ENCODE data around the gene NPTN. TPM values are rescaled to one million over a fixed set of nuclear protein-coding genes. Genes with fewer than 3 reads are reported as not detected.

NPTN gene
- polyA plus RNA-seq, 3 donors = 86.5 to 137 (median 88.0) TPM

GRCh38 chr15:73674587-73674986 is 41.4 kb upstream of the NPTN start:
- no peak overlapping the region for H3K9ac ChIP-seq (ENCODE audit: insufficient read depth, low read length, poor library complexity, severe bottlenecking)
- no peaks in the 10 kb centered on the region for H4K20me1 ChIP-seq (ENCODE audit: insufficient read depth, low read length)
- H3K9me3 Mint-ChIP-seq = peaks cover 0 to 1% (median 0%) of the 10 kb centered on the region in 7 donors
- WGBS (ENCODE audit: insufficient coverage) = no CpG with 5 or more reads among the region's 1 CpG
- H3K4me1 ChIP-seq (ENCODE audit: control insufficient read depth in 1 of 2, insufficient read depth in 2 of 2, low read length in 2 of 2) = no peaks in the 10 kb centered on the region
- no peaks in the 10 kb centered on the region for H3K4me1 Mint-ChIP-seq
- no peak overlapping the region for H3K4me3 Mint-ChIP-seq
- H3K36me3 Mint-ChIP-seq = no peaks in the 10 kb centered on the region
- no peak overlapping the region for H3K4me3 ChIP-seq (replicated peaks in 1 of 3; ENCODE audit: low read depth in 2 of 3, low read length in 3 of 3)
- no peaks in the 10 kb centered on the region for H3K36me3 ChIP-seq (replicated peaks in 1 of 2; ENCODE audit: control insufficient read depth in 1 of 2, insufficient read depth in 2 of 2, low read length in 2 of 2)
- no peaks in the 10 kb centered on the region for H3K9me3 ChIP-seq (replicated peaks in 1 of 2; ENCODE audit: control insufficient read depth in 1 of 2, insufficient read depth in 1 of 2, low read length in 2 of 2)
- H3K27me3 Mint-ChIP-seq (ENCODE audit: low read depth in 3 of 3) = peaks cover 12 to 22% (median 14%) of the 10 kb centered on the region in 3 donors
- intact Hi-C loops (cut with micrococcal nuclease) = no loop called here
- H2AFZ ChIP-seq (ENCODE audit: insufficient read depth, low read depth, low read length, poor library complexity, severe bottlenecking) = no peak overlapping the region
- no peaks in the 10 kb centered on the region for H3K27me3 ChIP-seq (ENCODE audit: control insufficient read depth in 2 of 2, insufficient read depth in 2 of 2, low read length in 2 of 2)
- TF ChIP-seq, protein P1, sequence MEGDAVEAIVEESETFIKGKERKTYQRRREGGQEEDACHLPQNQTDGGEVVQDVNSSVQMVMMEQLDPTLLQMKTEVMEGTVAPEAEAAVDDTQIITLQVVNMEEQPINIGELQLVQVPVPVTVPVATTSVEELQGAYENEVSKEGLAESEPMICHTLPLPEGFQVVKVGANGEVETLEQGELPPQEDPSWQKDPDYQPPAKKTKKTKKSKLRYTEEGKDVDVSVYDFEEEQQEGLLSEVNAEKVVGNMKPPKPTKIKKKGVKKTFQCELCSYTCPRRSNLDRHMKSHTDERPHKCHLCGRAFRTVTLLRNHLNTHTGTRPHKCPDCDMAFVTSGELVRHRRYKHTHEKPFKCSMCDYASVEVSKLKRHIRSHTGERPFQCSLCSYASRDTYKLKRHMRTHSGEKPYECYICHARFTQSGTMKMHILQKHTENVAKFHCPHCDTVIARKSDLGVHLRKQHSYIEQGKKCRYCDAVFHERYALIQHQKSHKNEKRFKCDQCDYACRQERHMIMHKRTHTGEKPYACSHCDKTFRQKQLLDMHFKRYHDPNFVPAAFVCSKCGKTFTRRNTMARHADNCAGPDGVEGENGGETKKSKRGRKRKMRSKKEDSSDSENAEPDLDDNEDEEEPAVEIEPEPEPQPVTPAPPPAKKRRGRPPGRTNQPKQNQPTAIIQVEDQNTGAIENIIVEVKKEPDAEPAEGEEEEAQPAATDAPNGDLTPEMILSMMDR (IDR thresholded peaks at IDR 0.05) = no peak
- H3K27ac ChIP-seq (ENCODE audit: low read depth in 1 of 2, low read length in 2 of 2) = no peak overlapping the region
- DNase-seq = no peak
- no peak overlapping the region for H3K27ac Mint-ChIP-seq
- no peaks in the 10 kb centered on the region for H3K79me2 ChIP-seq (ENCODE audit: insufficient read depth, low read length)
- no peak overlapping the region for H3K4me2 ChIP-seq (replicated peaks; ENCODE audit: extremely low read depth, low read length, poor library complexity, severe bottlenecking)

GRCh38 chr15:73660455-73660854 is 27.3 kb upstream of the NPTN start:
- Mint-ChIP-seq H3K4me1 (no peaks in the 10 kb centered on the region), H3K27ac (no peak overlapping the region), H3K9me3 (peaks cover 1 to 15% (median 6%) of the 10 kb centered on the region in 7 donors), H3K4me3 (no peak overlapping the region), H3K27me3 (ENCODE audit: low read depth in 3 of 3) (peaks cover 3 to 12% (median 9%) of the 10 kb centered on the region in 3 donors), H3K36me3 (no peaks in the 10 kb centered on the region)
- H3K4me1 ChIP-seq (ENCODE audit: control insufficient read depth in 1 of 2, insufficient read depth in 2 of 2, low read length in 2 of 2) = no peaks in the 10 kb centered on the region
- no peak overlapping the region for H3K4me3 ChIP-seq (replicated peaks in 1 of 3; ENCODE audit: low read depth in 2 of 3, low read length in 3 of 3)
- no peak overlapping the region for H3K4me2 ChIP-seq (replicated peaks; ENCODE audit: extremely low read depth, low read length, poor library complexity, severe bottlenecking)
- TF ChIP-seq, protein P1 (IDR thresholded peaks at IDR 0.05) = no peak
- intact Hi-C loops (cut with micrococcal nuclease) = no loop called here
- no peaks in the 10 kb centered on the region for H3K27me3 ChIP-seq (ENCODE audit: control insufficient read depth in 2 of 2, insufficient read depth in 2 of 2, low read length in 2 of 2)
- DNase-seq = no peak
- no peaks in the 10 kb centered on the region for H3K36me3 ChIP-seq (replicated peaks in 1 of 2; ENCODE audit: control insufficient read depth in 1 of 2, insufficient read depth in 2 of 2, low read length in 2 of 2)
- no peaks in the 10 kb centered on the region for H4K20me1 ChIP-seq (ENCODE audit: insufficient read depth, low read length)
- H3K9me3 ChIP-seq (replicated peaks in 1 of 2; ENCODE audit: control insufficient read depth in 1 of 2, insufficient read depth in 1 of 2, low read length in 2 of 2) = peaks cover 0 to 6% of the 10 kb centered on the region in 2 donors
- H3K27ac ChIP-seq (ENCODE audit: low read depth in 1 of 2, low read length in 2 of 2) = no peak overlapping the region
- no peaks in the 10 kb centered on the region for H3K79me2 ChIP-seq (ENCODE audit: insufficient read depth, low read length)
- no peak overlapping the region for H3K9ac ChIP-seq (ENCODE audit: insufficient read depth, low read length, poor library complexity, severe bottlenecking)
- no peak overlapping the region for H2AFZ ChIP-seq (ENCODE audit: insufficient read depth, low read depth, low read length, poor library complexity, severe bottlenecking)

Measured in CD14-positive monocyte (primary cell).